Vagina (tissue), 2 donors: Measurements from ENCODE around the gene ENTREP1. TPM values are rescaled to one million over a fixed set of nuclear protein-coding genes. Genes with fewer than 3 reads are reported as not detected.

Source experiments
- DNase-seq, 2 donors: peaks; one replicate each; pipeline ENCODE4 v3.0.0-alpha.2; 2017; ENCODE audit errors: extremely low spot score in 2 of 2
- H3K27ac ChIP-seq: fragments of 200-600 bp; sonication (generic); one replicate; pipeline ENCODE4 v1.5.1; 2019
- H3K27me3 ChIP-seq: fragments of 200-600 bp; sonication (generic); one replicate; pipeline ENCODE4 v1.5.1; 2019
- H3K36me3 ChIP-seq, 2 donors: fragments of 200-600 bp; sonication (generic); one replicate each; pipeline ENCODE4 v1.5.1; 2017 to 2019
- H3K4me1 ChIP-seq: fragments of 200-600 bp; sonication (generic); one replicate; pipeline ENCODE4 v1.5.1; 2019
- H3K4me3 ChIP-seq, 2 donors: fragments of 200-600 bp; sonication (generic); 1 replicate in 1 of 2; 2 replicates in 1 of 2; pipeline ENCODE4 v1.5.1; 2016 to 2019
- H3K9me3 ChIP-seq: fragments of 200-600 bp; sonication (generic); one replicate; pipeline ENCODE4 v1.5.1; 2019
- POLR2A ChIP-seq, 2 donors: fragments of 450-650 bp; IDR thresholded peaks; one replicate each; pipeline ENCODE4 v1.6.1; 2017; ENCODE audit warnings: antibody characterized with exemption in 2 of 2, mild to moderate bottlenecking in 2 of 2, moderate library complexity in 2 of 2
- POLR2AphosphoS5 ChIP-seq, 2 donors: sonication (generic); formaldehyde crosslinking; IDR thresholded peaks; one replicate each; pipeline ENCODE4 v1.9.0; 2017; ENCODE audit warnings: antibody characterized with exemption in 2 of 2, mild to moderate bottlenecking in 2 of 2, low read depth in 1 of 2; ENCODE audit not compliant: insufficient read depth in 1 of 2
- intact Hi-C: fragments of 100-400 bp; cut with DNase I; formaldehyde crosslinking; loops from one replicate; pipeline ENCODE4 v1.15.1; 2023
- total RNA-seq: library from RNA; depleted of rRNA; stranded (reverse); fragments of >200 nt; gene quantifications from one replicate; pipeline ENCODE4 v1.2.3, GENCODE V29; 2016
- TF ChIP-seq, protein P1 (sequence below), 3 experiments: fragments of 450-650 bp in 2 of 3; fragments of 200-600 bp in 1 of 3; sonication (generic) in 1 of 3; IDR thresholded peaks; one replicate each; pipeline ENCODE4 v1.5.1; 2017 to 2019; ENCODE audit warnings: antibody characterized with exemption in 3 of 3, mild to moderate bottlenecking in 2 of 3, moderate library complexity in 2 of 3

Gene ENTREP1
- total RNA-seq, 1 donor from 2014 or later: 12.5 TPM

DNA sequence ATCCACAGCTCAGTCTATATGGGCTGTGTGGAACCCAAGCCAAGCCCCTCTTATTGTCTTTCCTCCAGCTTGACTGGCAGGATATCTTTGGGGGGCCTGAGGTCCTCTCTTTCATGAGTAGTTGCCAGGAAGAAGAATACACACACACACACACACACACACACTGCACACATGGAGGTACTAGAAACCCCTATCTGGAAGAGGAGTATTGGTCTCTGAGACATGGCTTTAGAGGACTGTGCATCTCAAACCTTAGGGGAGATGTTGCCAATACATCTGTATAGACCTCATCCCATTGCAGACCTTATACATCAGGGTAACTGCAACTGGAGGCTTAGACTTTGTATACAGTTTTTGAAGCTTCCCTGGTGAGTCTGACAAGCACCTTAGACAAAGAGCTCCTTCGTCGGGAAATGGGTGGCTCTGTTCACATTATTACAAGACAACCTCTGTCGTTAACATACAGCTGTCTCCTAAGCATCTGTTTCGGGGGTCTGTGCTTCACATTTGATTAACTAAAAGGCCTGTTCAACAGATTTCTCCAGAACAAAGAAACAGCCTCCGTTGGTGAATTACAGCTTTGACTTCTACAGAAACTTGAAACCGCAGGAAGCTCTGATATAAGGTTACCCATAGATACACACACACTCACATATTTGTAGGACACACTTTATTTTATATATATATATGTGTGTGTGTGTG is 5.5 kb upstream of the ENTREP1 start:
- TF ChIP-seq POLR2AphosphoS5 (IDR thresholded peaks at IDR 0.05; ENCODE audit: insufficient read depth in 1 of 2, low read depth in 1 of 2): no peak
- TF ChIP-seq, protein P1, sequence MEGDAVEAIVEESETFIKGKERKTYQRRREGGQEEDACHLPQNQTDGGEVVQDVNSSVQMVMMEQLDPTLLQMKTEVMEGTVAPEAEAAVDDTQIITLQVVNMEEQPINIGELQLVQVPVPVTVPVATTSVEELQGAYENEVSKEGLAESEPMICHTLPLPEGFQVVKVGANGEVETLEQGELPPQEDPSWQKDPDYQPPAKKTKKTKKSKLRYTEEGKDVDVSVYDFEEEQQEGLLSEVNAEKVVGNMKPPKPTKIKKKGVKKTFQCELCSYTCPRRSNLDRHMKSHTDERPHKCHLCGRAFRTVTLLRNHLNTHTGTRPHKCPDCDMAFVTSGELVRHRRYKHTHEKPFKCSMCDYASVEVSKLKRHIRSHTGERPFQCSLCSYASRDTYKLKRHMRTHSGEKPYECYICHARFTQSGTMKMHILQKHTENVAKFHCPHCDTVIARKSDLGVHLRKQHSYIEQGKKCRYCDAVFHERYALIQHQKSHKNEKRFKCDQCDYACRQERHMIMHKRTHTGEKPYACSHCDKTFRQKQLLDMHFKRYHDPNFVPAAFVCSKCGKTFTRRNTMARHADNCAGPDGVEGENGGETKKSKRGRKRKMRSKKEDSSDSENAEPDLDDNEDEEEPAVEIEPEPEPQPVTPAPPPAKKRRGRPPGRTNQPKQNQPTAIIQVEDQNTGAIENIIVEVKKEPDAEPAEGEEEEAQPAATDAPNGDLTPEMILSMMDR (IDR thresholded peaks at IDR 0.05): no peak
- no peak for TF ChIP-seq POLR2A (IDR thresholded peaks at IDR 0.05)
- Histone ChIP-seq H3K4me3 (no peak overlapping the region), H3K36me3 (no peaks in the 10 kb centered on the region), H3K27ac (no peak overlapping the region), H3K4me1 (no peaks in the 10 kb centered on the region), H3K27me3 (no peaks in the 10 kb centered on the region), H3K9me3 (no peaks in the 10 kb centered on the region)
- DNase-seq: no peak
- intact Hi-C loops: no loop called here

DNA sequence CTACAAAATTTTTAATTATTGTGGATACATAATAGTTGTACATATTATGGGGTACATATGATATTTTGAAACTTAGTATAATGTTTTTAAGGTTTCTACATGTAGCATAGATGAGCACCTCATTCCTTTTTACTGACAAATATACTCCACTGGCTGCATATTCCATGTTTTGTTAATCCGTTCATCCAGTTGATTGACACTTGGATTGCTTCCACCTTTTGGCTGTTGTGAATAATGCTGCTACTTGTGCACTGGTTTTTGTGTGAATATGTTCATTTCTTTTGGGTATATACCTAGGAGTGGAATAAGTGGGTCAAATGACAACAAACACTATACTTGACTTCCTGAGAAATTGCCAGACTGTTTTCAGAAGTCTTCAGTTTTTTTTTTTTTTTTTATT is 2.8 kb upstream of the ENTREP1 start:
- DNase-seq: no peak
- intact Hi-C loops: no loop called here
- Histone ChIP-seq H3K4me3 (no peak overlapping the region), H3K9me3 (no peaks in the 10 kb centered on the region), H3K4me1 (peaks cover 9% of the 10 kb centered on the region), H3K27me3 (no peaks in the 10 kb centered on the region), H3K27ac (no peak overlapping the region), H3K36me3 (no peaks in the 10 kb centered on the region)
- no peak for TF ChIP-seq POLR2AphosphoS5 (IDR thresholded peaks at IDR 0.05; ENCODE audit: insufficient read depth in 1 of 2, low read depth in 1 of 2)
- no peak for TF ChIP-seq POLR2A (IDR thresholded peaks at IDR 0.05)
- TF ChIP-seq, protein P1 (IDR thresholded peaks at IDR 0.05): no peak

DNA sequence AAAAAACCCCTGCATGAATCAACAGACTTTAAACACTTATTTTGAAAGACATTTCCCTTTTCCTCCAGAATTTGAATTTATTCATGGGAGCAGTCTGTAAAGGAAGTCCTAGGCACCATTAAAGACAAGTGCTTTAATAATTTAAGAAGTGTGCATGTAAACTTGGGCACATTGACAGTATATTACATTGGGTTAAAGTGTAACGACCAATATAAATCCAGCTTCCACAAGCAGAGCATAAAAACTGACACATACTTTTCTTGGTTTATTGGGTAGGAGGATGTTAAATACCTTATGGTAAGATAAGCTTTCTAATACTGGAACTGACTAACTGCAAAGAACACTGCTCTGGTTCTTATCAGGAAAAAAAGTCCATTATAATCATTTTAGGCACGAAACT is 1.2 kb upstream of the ENTREP1 start:
- TF ChIP-seq POLR2AphosphoS5 (IDR thresholded peaks at IDR 0.05; ENCODE audit: insufficient read depth in 1 of 2, low read depth in 1 of 2) (no peak), POLR2A (IDR thresholded peaks at IDR 0.05) (no peak)
- TF ChIP-seq, protein P1 (IDR thresholded peaks at IDR 0.05): no peak
- Histone ChIP-seq H3K27me3 (no peaks in the 10 kb centered on the region), H3K27ac (no peak overlapping the region), H3K4me1 (peaks cover 9% of the 10 kb centered on the region), H3K9me3 (no peaks in the 10 kb centered on the region), H3K36me3 (no peaks in the 10 kb centered on the region), H3K4me3 (no peak overlapping the region)
- intact Hi-C loops: no loop called here
- no peak for DNase-seq

DNA sequence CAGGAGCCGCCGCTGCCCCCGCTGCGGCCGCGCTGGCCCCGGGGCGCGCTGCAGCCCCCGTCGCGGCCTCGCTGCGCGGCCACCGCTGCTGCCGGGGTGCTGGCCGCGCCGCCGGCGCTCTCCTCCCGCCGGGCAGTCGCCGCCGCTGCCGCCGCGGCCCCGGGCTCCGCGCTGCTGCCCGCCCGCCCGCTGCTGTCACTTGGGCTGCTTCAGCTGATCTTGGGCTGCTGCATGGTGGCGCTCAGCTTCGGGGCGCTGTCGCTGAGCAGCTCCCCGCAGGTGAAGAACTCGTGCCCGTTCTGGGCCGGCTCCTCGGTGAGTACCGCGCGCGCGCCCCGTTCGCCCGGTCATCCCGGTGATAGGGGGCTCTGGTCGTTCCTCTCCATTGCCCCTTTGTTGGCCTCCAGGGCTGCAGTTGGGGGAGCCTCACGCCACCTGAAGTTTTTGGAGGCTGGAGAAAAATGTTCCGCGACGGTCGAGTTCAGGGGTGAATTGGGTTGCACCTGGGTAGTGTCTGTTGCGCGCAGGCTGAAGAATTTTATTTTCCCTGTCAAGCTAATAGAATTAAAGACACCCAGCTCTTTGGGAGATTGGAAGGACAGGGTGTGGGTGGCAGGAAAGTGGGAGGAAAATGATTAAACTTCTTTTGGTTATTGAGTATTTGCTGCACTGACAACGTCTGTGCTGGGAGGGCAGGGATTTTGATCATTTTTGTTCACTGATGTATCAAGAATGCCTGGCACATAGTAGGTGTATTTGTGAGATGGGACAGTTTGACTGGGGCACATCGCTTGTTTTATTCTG is 596 bp downstream of the ENTREP1 start:
- Histone ChIP-seq H3K9me3 (no peaks in the 10 kb centered on the region), H3K27ac (no peak overlapping the region), H3K4me3 (peak overlapping the region; percentile 51 to 56), H3K4me1 (peaks cover 9% of the 10 kb centered on the region), H3K36me3 (no peaks in the 10 kb centered on the region), H3K27me3 (no peaks in the 10 kb centered on the region)
- intact Hi-C loops: no loop called here
- no peak for DNase-seq
- TF ChIP-seq POLR2A (IDR thresholded peaks at IDR 0.05) (no peak), POLR2AphosphoS5 (IDR thresholded peaks at IDR 0.05; ENCODE audit: insufficient read depth in 1 of 2, low read depth in 1 of 2) (no peak)
- TF ChIP-seq, protein P1 (IDR thresholded peaks at IDR 0.05): no peak

DNA sequence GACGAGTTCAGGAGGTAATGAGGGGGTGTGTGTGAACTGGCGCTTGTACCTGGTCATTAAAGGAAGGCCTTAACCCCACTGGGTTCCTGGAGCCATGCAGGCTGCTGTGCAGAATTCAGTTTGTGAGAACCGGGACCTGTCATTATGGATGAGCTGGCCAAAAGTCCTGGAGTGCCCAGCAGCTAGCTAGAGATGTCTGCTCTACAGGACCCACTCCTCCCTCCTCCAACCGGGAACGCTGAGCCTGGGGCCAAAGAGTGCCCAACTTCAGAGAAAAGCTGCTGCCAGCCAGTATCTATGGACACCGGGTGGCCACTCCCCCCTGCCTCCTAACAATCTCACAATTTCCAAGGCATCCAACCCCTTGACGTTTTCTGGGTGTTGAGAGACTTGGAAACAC is 1.2 kb downstream of the ENTREP1 start:
- peaks cover 9% of the 10 kb centered on the region for H3K4me1 ChIP-seq
- TF ChIP-seq, protein P1 (IDR thresholded peaks at IDR 0.05): no peak
- TF ChIP-seq POLR2A (IDR thresholded peaks at IDR 0.05) (no peak), POLR2AphosphoS5 (IDR thresholded peaks at IDR 0.05; ENCODE audit: insufficient read depth in 1 of 2, low read depth in 1 of 2) (no peak)
- H3K36me3 ChIP-seq: no peaks in the 10 kb centered on the region
- H3K4me3 ChIP-seq: peak overlapping the region; percentile 51 to 56
- no peaks in the 10 kb centered on the region for H3K9me3 ChIP-seq
- DNase-seq: no peak
- no peak overlapping the region for H3K27ac ChIP-seq
- intact Hi-C loops: no loop called here
- H3K27me3 ChIP-seq: no peaks in the 10 kb centered on the region
